HG02981 (cell line): ENCODE measurements around the gene ESRRA.

Experiments
- ATAC-seq: cut with Tn5 transposase; IDR thresholded peaks from one replicate; pipeline ENCODE4 v1.9.1; 2021; ENCODE audit warnings: mild to moderate bottlenecking, moderate library complexity; ENCODE audit not compliant: unreplicated experiment

Gene ESRRA

DNA sequence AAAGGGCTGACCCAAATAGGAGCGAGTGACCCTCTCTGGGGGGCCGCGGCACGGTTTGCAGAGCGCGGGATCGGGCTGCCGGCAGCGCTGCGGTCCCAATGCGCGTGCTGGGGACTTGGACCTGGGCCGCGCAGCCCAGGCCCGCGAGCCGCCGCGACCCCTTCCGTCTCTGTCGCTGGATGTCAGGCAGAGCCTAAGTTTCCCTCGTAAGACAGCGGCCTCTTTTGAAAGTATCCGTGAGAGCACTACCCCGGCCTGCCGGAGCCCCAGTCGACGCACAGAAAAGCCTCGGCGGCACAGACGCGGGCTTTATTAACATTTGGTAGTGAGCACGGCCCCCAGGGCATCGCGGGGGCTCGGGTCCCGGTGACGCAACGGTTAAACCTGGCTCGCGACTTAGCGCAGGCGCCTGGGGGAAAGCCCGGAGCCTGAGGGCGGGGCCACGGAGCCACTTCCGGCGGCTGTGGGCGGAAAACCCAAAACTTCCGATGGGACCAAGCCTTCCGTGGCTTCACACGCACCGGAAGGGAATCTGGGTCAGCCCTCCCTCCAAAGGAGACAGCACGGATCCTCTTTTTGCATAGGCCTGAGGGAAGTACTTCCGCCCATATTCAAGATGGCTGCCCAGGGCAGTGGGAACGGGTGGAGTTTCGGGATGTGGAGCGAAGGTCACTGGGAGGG lies 35.6 kb upstream of the ESRRA start:
- ATAC-seq = peak; percentile 69

DNA sequence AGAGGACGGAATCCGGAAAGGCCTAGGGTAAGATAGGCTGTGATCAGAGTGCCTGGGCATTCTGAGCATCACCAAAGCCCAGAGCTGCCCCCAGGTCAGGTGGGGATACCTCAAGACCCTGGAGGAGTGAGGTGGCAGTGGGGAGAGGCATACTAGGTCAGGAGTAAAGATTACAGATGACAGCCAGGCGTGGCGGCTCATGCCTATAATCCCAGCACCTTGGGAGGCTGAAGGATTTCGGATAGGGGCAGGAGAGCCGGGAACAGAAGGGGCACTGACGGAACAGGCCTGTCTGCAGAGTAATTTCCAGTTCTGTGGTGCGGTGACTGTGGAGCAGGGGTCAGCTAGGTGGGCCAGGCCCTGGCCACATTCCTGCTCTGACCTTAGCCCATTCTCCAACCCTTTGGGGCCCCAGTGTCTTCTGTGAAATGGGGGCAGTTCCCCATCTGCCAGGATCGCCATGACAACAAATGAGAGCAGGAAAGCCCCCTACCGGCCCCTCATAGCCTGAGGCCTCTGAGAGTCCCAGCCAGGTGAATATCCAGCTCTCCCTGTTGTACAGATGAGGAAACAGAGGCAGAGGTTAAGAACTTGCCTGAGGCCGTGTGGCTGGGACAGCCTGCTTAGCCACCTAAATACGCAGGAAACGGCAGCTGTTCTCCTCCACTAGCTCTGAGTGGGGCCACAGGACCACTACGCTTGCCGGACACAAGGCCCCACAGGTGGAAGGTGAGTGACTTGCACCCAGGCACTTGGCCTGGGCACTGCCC lies 30.1 kb upstream of the ESRRA start:
- ATAC-seq = no peak

DNA sequence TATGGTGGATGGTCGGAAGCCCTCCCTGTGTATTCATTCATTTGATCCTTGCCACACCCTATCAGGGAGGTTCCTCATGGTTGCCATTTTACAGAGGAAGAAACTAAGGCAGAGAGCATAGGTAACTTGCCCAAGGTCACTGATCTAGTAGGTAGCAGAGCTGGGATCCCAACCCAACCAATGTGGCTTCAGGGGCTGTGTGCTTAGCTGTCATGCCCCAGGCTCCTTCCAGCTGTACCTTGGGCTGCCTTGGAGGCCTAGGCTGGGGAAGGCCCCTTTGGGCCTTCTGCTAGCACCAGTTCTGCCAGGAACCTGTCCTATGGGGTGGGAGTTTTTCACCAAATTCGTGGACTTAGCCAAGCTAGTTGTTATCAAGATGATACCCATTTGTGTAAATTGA lies 29.5 kb upstream of the ESRRA start:
- ATAC-seq = no peak

DNA sequence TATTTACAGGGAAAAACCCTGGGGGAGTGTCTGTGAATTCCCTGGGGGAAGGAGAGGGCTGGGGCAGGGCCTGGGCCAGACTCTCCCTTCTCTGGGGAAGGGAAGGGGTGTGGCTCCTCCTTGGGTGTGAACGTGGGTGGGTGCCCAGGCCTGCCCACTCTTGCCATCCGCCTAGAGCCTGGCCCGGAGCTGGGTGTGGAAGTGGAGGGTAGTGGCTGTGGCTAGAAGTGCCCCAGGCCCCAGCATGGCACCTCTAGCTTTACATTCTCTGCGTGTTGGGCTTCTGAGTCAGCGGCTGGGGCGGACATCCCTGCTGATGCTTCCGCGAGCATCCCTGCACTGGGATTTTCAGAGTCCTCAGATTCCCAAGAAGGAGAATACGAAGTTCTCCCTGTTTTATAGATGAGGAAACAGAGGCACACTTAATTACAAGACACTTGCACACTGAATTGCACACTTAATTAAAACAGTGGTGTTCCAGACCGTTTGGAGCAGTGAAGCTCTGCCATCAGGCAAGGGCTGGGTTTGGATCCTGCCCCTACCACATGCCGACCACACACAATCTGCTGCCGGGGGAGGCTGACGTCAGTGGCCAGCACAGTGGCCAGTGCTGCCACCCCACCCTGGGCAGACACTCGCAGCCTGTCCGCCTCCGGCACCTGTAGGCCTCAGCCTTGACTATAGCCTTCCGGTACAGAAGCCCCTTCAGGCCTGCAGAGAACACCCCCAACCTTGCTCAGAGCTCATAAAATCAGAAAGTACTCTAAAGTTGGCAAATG lies 28.5 kb upstream of the ESRRA start:
- ATAC-seq = no peak

DNA sequence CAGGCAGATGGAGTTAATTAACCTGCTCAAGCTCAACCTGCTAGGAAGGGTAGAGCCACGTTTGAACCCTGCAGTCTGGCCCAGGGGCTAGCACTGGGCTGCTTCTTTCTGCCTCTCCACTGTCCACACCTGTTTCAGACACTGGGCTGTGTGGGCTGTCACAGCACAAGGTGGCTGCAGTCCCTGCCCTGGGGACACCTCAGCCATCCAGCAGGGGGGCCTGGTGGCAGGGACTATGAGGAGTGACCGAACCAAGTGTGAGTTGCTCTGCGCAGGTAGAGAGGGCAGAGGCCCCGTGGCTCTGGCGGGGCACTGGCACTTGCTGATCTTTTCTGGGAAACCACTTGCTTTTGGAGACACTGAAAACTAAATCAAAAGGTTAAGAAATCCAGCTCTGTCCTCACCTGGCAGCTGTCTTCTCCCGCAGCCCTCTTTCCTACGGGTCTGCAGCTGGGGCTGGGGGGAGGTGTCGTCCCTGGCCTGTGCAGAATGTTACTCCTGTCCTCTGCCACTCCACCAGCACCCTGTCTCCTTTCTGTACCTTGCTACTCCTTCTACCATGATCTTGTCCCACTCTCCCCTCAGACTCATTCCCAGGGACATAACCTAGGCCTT lies 26.6 kb upstream of the ESRRA start:
- no peak for ATAC-seq

DNA sequence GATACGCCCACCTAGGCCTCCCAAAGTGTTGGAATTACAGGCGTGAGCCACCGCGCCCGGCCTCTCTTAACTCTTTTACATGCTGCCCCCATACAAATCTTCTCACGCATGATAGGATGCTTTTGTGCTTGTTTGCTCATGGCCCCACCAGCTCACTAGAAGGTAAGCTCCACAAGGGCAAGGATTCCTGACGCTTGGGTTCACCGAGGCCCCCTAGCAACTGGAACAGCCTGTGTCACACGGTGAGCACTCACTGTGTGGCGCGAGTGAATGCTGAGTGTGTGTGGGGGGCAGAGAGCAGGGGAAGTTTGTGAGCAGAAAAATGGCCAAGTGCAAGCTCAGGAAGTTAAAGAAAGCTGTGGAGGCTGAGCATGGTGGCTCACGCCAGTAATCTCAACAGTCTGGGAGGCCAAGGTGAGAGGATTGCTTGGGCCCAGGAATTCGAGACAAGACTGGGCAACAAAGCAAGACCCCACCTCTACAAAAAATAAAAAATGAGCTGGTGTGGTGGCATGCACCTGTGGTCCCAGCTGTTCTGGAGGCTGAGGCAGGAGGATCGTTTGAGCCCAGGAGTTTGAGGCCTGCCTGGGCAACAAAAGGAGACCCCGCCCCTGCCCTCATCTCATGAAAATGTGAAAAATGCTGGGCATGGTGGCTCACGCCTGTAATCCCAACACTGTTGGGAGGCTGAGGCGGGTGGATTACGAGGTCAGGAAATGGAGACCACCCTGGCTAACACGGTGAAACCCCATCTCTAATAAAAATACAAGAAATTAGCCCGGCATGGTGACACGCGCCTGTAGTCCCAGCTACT lies 23.2 kb upstream of the ESRRA start:
- no peak for ATAC-seq

DNA sequence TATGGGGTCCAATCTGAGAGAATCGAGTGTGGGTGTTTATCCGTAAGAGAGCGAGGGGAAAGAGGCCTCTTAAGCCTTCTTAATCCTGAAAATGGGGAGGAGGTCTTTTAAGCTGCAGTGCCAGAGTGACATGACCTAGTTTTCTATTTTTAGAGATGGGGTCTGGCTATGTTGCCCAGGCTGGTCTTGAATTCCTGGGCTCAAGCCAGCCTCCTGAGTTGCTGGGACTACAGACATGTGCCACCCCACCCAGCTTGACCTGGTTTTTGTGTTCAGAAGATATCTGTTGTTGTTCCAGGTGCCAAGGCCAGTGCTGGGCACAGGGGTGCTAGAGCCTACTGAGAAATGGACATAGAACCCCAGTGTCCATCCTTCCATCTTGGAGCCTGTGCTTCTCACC lies 22.2 kb upstream of the ESRRA start:
- ATAC-seq = no peak

DNA sequence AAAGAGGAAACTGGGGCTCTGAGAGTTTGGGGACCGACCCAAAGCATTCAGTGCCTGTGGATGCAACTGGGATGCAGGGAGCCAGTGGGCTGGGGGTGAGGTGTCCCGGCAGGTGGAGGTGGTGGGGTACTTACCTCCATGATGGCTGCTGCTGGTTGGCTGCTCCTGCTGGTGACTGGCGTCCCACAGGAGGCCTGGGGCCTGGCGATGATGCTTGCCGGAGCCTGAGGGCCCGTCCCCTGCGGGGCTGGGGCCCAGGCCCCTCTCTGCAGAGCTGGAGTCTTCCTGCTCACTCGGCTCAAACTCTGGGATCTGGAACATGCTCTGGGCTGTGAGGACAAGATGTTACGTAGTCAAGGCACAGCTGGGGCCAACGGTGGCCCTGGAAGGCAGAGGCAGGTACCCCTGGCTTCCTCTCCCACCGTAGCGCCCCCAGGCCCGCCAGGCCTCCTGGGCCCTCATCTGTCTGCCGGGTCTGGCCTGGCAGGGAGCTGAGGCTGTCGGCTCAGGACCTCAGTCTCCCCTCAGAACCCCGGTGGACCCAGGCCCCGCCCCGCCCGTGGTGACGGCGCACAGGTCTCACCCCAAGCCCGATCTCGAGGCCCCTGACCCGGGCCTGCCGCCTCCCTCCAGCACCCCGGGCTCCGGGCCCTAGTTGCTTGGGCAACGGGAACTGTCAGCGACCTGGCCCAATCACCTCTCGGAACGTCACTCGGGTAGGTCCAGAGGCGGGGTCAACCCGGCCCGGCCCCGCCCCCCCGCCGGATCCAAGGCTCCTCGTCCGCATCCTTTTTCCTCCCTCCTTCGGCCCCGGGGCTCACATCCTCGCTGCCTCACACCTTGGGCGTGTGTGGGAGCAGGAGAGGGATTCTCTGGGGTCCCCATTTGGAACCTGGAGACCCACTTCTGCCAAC lies 21.0 kb upstream of the ESRRA start, which contains the start of gene BAD:
BAD (minus strand) TSS at position 618 of the 914 bp plus-strand sequence; CDS start at position 321, 297 bp downstream.
- peak; percentile 62 for ATAC-seq

DNA sequence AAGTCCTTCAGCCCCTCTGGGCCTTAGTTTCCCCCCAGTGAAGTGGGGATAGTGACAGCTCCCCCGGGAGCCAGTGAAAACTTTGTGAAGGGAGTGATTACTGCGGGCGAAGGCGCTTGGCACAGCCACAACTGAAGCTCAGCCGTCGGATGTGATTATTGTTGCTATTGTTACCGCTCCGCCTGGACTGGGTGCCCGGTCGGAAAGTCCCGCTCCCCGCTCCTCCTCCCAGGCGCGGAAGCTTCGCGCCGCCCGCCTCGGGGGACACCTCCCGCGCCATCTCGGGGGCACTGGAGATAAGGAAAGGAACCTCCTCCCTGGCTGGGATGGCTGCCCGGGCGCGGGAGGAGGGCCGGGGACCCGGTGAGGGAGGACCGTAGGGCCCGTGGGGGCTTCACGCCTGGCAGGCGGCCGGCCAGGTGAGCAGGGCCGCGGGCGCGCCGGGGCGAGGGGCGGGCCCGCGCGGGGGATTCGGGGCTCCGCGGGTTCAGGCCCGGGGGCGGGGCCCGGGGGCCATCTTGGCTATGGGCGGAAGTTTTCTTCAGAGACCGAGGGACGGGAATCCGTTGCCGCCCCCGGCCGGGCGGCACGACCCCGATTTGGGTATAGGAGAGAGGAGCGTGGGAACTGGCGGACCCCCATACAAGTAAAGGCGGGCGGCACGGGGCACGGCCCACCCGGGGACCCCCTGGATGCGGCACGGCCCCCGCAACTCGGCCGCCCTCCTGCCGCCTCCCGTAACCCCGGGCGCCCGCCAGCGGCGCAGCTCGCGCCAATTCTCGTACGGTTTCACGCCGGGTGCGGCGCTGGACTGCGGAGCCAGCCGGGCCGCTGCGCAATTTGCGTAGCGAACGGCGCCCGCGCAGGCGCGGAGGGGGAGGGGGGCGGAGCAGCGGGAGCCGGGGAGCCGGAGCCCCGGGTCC lies 20.1 kb upstream of the ESRRA start, which contains the start of gene GPR137:
GPR137 (plus strand) TSS at position 887 of the 923 bp plus-strand sequence. CDS start 677 bp downstream, outside the sequence.
- peak; percentile 51 for ATAC-seq

DNA sequence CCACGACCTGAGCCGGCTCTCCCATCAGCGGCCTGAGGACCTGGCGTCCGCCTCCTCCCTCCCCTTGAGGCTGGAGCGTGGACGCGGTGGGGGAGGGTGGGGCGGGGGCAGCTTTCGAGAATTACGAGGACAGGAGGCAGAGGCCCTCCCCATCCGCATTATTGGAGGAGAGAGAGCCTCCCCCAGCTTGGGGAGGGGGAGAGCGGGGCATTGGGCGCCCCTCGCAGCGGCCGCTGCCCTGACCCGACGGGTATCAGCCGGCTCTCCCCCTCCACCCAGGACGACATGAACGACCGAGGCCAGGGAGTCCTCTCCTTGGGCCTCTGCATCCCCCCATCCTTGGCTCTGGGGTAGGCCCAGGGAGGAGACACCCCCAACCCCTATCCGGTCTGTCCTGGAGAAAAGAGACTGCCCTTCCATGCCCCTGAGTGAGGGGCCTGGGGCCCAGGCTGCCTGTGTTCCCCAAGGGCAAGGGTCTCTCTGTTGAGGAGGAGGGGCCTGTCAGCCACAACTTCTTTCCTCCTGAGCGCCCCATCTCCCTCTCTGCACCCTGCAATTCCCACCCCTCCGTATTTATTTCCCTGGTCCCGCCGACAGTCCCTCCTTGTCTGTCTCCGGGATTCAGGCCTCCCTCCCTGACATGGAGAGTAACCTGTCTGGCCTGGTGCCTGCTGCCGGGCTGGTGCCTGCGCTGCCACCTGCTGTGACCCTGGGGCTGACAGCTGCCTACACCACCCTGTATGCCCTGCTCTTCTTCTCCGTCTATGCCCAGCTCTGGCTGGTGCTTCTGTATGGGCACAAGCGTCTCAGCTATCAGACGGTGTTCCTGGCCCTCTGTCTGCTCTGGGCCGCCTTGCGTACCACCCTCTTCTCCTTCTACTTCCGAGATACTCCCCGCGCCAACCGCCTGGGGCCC lies 19.2 kb upstream of the ESRRA start:
- peak; percentile 0 for ATAC-seq

DNA sequence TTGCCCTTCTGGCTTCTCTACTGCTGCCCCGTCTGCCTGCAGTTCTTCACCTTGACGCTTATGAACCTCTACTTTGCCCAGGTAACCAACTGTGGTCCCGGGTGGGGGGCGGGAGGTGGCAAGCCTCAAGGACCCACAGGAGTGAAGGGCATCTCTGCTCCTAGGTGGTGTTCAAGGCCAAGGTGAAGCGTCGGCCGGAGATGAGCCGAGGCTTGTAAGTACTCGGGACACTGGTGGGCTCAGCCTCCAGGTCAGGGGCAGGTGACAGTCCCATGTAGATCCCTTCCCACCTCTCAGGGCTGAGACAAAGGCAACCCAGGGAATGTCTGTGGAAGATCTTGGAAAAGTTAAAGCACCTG lies 18.5 kb upstream of the ESRRA start:
- ATAC-seq = no peak

DNA sequence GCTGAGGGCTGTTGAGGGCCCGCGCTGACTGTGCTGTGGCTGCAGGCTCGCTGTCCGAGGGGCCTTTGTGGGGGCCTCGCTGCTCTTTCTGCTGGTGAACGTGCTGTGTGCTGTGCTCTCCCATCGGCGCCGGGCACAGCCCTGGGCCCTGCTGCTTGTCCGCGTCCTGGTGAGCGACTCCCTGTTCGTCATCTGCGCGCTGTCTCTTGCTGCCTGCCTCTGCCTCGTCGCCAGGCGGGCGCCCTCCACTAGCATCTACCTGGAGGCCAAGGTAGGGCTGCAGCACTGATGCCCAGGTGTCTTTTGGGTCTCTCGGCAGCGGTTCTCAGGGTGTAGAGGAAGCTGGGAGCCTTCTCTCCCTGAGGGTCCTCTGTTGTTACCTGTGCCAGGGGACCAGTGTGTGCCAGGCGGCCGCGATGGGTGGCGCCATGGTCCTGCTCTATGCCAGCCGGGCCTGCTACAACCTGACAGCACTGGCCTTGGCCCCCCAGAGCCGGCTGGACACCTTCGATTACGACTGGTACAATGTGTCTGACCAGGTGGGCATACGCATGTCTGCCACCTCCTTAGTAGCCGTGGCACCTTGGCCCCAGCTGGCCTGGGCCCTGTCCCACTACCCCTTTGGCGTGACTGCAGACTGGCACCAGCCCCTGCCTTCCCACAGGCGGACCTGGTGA lies 17.5 kb upstream of the ESRRA start:
- ATAC-seq = no peak

DNA sequence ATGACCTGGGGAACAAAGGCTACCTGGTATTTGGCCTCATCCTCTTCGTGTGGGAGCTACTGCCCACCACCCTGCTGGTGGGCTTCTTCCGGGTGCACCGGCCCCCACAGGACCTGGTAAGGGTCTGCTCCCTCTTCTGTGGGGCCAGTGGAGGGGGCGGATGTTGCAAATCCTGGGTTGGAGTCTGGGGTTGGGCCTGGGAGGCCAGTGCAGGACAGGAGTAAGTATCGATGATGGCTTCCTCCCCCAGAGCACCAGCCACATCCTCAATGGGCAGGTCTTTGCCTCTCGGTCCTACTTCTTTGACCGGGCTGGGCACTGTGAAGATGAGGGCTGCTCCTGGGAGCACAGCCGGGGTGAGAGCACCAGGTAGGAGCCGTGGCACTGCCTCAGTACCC lies 17.0 kb upstream of the ESRRA start:
- no peak for ATAC-seq

DNA sequence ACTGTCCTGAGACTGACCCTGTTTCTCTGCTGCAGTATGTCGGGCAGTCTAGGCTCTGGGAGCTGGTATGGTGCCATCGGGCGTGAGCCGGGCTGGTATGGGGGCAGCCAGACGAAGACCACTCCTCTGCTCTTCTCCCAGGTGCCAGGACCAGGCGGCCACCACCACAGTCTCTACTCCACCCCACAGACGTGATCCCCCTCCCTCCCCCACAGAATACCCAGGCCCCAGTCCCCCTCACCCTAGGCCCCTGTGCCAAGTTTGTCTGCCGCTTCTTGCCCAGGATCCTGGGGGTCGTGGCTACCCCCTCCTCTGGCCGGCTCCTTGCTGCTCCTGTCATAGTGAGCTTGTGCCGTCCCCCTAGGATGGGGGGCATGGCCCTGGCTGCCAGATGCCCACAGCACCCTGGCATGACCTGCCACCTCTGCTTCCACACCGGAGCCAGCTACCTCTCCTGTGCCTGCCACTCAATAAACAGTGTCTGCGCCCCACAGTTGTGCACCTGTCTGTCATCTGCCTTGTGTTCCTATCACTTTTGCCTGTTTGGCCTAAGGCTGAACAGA lies 16.2 kb upstream of the ESRRA start:
- ATAC-seq = no peak

DNA sequence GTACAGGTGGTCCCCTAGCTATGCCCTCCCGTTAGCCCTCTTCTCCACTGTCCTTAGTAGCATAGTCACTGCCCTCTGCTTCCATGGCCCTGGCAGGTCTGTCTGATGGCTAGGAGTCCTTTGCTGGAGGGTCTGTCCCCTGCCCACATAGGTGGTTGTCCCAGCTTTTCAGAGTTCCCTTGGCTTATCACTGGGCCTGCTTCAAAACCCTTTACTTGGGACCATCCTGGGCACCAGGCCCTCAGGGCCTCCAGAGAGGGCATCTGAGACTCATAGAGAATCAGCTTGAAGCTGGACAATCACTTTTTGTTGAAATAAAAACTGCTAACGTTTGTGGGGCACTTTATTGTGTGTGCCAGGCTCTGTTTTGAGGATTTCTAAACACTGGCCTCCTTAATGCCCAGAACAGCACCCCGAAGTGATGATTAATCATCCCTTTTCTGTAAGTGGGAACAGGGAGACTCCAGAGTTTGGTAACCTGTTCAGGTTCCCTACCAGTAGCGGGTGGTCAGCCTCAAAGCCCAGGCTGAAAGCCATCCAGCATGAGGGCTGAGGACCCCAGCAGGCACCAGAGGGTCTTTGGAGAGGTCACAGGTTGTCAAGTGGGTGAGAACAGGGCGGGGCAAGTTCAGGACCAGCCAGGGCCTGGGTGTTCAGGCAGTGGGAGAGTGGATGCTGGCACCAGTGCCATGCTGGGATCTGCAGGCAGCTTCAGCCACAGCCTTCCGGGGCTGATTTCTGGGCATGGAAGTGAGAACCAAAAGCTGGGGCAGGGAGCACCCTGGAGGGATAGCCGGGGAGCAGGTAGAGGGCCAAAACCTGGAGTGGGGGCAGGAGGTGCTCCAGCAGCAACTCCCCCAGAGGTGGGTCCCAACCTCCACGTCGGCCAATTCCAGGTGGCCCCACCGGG lies 14.7 kb upstream of the ESRRA start:
- ATAC-seq = no peak
